ENCODE data around the gene CCDC92. TPM values are rescaled to one million over a fixed set of nuclear protein-coding genes. Genes with fewer than 3 reads are reported as not detected.
"Not testable (repeated sequence)": the region's sequence is repeated elsewhere in the genome, so short reads cannot be mapped to it uniquely, and the experiment has no call there.

Gene CCDC92
- total RNA-seq, 1 donor from 2014 or later: 55.1 TPM

DNA sequence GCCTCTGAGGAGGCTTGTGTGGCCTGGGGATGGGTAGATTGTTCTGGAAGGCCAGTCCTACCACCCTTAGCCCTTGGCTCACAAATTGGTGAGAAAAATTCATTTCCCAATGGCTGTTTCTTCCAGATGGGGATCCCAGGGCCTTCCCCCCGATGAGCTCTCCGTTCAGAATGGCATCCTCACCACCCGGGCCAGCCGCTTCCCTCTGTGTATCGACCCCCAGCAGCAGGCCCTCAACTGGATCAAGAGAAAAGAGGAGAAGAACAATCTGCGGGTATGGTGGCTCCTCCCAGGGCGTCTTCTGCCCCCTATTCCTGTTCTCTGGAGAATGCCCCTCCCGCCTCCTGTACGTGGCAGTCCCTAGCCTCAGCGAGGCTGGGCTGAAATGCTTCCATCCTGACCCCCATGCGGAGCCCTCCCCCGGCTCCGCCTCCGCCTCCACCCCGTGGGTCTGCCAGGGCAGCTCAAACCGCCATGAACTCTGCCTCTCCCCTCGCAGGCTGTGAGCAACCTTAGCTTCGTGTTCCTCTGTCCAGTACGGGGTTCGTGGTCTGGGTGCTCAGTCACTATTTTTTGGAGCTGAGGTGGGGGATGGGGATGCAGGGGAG is 57.8 kb downstream of the CCDC92 start:
- Mint-ChIP-seq H3K9me3 (no peaks in the 10 kb centered on the region), H3K4me3 (no peak overlapping the region), H3K36me3 (no peaks in the 10 kb centered on the region), H3K27me3 (ENCODE audit: low read depth) (peaks cover 7% of the 10 kb centered on the region), H3K4me1 (peaks cover 8% of the 10 kb centered on the region), H3K27ac (no peak overlapping the region)
- TF ChIP-seq, protein P1, sequence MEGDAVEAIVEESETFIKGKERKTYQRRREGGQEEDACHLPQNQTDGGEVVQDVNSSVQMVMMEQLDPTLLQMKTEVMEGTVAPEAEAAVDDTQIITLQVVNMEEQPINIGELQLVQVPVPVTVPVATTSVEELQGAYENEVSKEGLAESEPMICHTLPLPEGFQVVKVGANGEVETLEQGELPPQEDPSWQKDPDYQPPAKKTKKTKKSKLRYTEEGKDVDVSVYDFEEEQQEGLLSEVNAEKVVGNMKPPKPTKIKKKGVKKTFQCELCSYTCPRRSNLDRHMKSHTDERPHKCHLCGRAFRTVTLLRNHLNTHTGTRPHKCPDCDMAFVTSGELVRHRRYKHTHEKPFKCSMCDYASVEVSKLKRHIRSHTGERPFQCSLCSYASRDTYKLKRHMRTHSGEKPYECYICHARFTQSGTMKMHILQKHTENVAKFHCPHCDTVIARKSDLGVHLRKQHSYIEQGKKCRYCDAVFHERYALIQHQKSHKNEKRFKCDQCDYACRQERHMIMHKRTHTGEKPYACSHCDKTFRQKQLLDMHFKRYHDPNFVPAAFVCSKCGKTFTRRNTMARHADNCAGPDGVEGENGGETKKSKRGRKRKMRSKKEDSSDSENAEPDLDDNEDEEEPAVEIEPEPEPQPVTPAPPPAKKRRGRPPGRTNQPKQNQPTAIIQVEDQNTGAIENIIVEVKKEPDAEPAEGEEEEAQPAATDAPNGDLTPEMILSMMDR (IDR thresholded peaks at IDR 0.05; ENCODE audit: unreplicated experiment): no peak
- no peak for DNase-seq (ENCODE audit: low spot score in 2 of 2, unreplicated experiment in 2 of 2)

- DNase-seq (ENCODE audit: low spot score in 2 of 2, unreplicated experiment in 2 of 2): no peak
- no peaks in the 10 kb centered on the region for H3K36me3 Mint-ChIP-seq
- TF ChIP-seq, protein P1 (IDR thresholded peaks at IDR 0.05; ENCODE audit: unreplicated experiment): no peak
- peaks cover 18% of the 10 kb centered on the region for H3K4me1 Mint-ChIP-seq
- peak overlapping the region; percentile 92 for H3K27ac Mint-ChIP-seq
- H3K27me3 Mint-ChIP-seq (ENCODE audit: low read depth): peaks cover 7% of the 10 kb centered on the region
- no peaks in the 10 kb centered on the region for H3K9me3 Mint-ChIP-seq
- peak overlapping the region; percentile 18 for H3K4me3 Mint-ChIP-seq
Observed at GRCh38 chr12:123912415-123913380, 59.9 kb downstream of the CCDC92 start.

DNA sequence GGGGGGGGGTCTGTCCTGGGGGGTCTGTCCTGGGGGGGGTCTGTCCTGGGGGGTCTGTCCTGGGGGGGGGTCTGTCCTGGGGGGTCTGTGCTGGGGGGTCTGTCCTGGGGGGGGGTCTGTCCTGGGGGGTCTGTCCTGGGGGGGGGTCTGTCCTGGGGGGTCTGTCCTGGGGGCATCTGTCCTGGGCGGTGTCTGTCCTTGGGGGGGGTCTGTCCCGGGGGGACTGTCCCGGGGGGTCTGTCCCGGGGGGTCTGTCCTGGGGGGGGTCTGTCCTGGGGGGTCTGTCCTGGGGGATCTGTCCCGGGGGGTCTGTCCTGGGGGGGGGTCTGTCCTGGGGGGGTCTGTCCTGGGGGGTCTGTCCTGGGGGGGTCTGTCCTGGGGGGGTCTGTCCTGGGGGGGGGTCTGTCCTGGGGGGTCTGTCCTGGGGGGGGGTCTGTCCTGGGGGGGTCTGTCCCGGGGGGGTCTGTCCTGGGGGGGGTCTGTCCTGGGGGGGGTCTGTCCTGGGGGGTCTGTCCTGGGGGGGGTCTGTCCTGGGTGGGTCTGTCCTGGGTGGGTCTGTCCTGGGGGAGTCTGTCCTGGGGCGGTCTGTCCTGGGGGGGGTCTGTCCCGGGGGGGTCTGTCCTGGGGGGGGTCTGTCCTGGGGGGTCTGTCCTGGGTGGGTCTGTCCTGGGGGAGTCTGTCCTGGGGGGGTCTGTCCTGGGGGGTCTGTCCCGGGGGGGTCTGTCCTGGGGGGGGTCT is 60.8 kb downstream of the CCDC92 start:
- not testable (repeated sequence) for H3K9me3 Mint-ChIP-seq; H3K36me3 Mint-ChIP-seq; H3K27ac Mint-ChIP-seq; DNase-seq (ENCODE audit: low spot score in 2 of 2, unreplicated experiment in 2 of 2); H3K4me3 Mint-ChIP-seq; H3K27me3 Mint-ChIP-seq (ENCODE audit: low read depth)
- peaks cover 26% of the 10 kb centered on the region for H3K4me1 Mint-ChIP-seq

- Mint-ChIP-seq H3K4me3 (no peak overlapping the region), H3K4me1 (peaks cover 32% of the 10 kb centered on the region), H3K9me3 (no peaks in the 10 kb centered on the region), H3K36me3 (no peaks in the 10 kb centered on the region), H3K27me3 (ENCODE audit: low read depth) (peaks cover 2% of the 10 kb centered on the region), H3K27ac (peak overlapping the region; percentile 93)
- TF ChIP-seq, protein P1 (IDR thresholded peaks at IDR 0.05; ENCODE audit: unreplicated experiment): no peak
- DNase-seq (ENCODE audit: low spot score in 2 of 2, unreplicated experiment in 2 of 2): no peak
Observed at GRCh38 chr12:123910761-123911193, 61.9 kb downstream of the CCDC92 start.

- H3K9me3 Mint-ChIP-seq: no peaks in the 10 kb centered on the region
- H3K27ac Mint-ChIP-seq: no peak overlapping the region
- no peak overlapping the region for H3K4me3 Mint-ChIP-seq
- DNase-seq (ENCODE audit: low spot score in 2 of 2, unreplicated experiment in 2 of 2): no peak
- TF ChIP-seq, protein P1 (IDR thresholded peaks at IDR 0.05; ENCODE audit: unreplicated experiment): no peak
- H3K36me3 Mint-ChIP-seq: no peaks in the 10 kb centered on the region
- peaks cover 37% of the 10 kb centered on the region for H3K4me1 Mint-ChIP-seq
- H3K27me3 Mint-ChIP-seq (ENCODE audit: low read depth): peaks cover 2% of the 10 kb centered on the region
Observed at GRCh38 chr12:123910057-123910456, 62.6 kb downstream of the CCDC92 start.
